T-helper 9 cell (primary cell): ENCODE results near the gene MVP.
A peak's percentile ranks its signal among the peaks of the same experiment; 100 is the strongest.
"Not testable (repeated sequence)": the region's sequence is repeated elsewhere in the genome, so short reads cannot be mapped to it uniquely, and the experiment has no call there.

Experiments used
- DNase-seq: peaks from one replicate; pipeline ENCODE4 v3.0.0-alpha.2; 2020

MVP gene

GRCh38 chr16:29844575-29845331 is 24.5 kb downstream of the MVP start:
- no peak for DNase-seq

GRCh38 chr16:29845656-29846055 is 25.4 kb downstream of the MVP start:
- no peak for DNase-seq

GRCh38 chr16:29848420-29849297 is 28.4 kb downstream of the MVP start:
- peak; percentile 78 for DNase-seq

DNA sequence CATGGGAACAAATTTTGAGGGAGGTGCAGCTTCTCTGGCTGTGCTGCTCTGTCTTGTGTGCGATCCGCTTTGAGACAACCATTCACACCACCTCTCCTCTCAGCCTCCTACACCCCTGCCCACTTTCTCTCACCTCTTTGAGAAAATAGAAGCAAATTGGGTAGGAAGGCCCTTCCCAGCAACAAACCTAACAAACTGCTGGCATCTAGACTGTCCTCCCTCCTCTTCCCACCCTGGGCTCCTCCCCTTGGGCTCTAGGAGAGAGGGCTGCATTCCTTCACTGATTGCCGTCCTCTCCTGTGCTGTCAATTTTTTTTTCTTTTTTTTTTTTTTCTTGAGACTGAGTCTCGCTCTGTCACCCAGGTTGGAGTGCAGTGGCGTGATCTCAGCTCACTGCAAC is 29.2 kb downstream of the MVP start:
- DNase-seq: no peak

GRCh38 chr16:29850998-29851397 is 30.7 kb downstream of the MVP start:
- DNase-seq: no peak

GRCh38 chr16:29852654-29853053 is 32.4 kb downstream of the MVP start:
- DNase-seq: no peak

GRCh38 chr16:29854520-29855100 is 34.3 kb downstream of the MVP start:
- DNase-seq: no peak

GRCh38 chr16:29857133-29857760 is 37.0 kb downstream of the MVP start:
- no peak for DNase-seq

GRCh38 chr16:29858149-29858849 is 38.0 kb downstream of the MVP start:
- no peak for DNase-seq

GRCh38 chr16:29858974-29859373 is 38.7 kb downstream of the MVP start:
- DNase-seq: no peak

- DNase-seq: no peak
Measured at GRCh38 chr16:29860218-29860617, 40.0 kb downstream of the MVP start.

- no peak for DNase-seq
Measured at GRCh38 chr16:29862383-29862883, 42.2 kb downstream of the MVP start.

GRCh38 chr16:29862884-29863668 is 42.8 kb downstream of the MVP start, which contains the start of gene CDIPT:
Gene CDIPT, minus strand, starts transcription at chr16:29863226. Its CDS starts 369 bp downstream, at chr16:29862857.
- peak; percentile 87 for DNase-seq

DNA sequence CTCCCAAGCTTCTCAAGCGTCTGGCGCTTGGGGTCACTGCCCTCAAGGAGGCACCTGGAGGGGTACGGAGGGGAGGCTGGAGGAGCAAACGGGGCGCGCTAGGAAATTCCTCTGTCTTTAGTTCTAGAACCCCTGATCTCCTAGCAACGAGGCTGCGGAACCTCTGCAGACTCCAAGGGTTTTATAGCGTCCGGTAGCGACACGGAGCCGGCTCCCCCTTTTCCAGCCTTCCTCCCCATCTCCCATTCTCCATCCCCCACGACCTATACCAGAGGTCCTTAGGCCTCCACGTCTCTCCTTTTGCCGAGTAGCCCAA is 43.4 kb downstream of the MVP start:
- DNase-seq: no peak

DNA sequence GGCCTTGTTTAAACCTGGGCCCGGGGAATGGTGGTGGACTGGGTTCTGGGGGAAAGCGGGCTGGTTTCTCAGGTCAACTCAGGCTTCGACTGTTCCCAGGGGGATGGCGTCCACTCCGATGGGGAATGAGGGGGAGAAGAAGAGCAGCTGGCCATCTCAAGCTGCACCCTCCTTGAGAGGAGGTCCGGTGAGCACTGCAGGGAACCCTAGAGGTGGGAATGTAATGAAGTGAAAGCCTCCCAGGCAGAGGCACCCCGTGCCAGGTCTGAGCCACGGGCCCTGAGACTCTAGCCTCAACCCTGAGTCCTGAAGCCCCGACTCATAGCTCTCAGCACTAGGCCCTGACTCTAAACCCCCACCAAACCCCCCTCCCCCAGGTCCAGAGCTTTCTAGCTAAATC is 43.9 kb downstream of the MVP start:
- no peak for DNase-seq

DNA sequence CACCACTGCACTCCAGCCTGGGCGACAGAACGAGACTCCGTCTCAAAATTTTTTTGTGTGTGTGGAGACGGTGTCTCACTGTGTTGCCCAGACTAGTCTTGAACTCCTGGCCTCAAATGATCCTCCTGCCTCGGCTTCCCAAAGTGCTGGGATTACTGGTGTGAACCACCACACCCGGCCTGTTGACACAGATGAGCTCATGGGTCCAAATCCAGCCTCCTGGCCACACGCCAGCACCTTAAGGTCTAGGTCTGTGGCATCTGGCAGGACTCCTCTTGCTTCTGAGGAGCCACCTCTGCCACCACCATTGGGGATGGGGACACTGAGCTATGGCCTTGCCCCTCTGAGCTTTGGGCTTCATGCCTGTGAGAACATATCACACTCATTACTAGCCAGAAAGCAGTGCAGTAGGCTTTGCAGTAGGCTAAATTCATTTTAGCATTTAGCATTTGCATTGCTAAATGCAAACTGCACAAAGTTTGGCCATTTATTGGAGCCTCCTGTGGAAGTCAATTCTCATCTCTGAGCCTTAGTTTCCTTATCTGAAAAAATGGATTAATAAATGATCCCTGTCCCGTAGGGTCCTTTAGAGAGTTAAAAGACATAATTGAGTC is 48.2 kb downstream of the MVP start:
- DNase-seq: no peak

DNA sequence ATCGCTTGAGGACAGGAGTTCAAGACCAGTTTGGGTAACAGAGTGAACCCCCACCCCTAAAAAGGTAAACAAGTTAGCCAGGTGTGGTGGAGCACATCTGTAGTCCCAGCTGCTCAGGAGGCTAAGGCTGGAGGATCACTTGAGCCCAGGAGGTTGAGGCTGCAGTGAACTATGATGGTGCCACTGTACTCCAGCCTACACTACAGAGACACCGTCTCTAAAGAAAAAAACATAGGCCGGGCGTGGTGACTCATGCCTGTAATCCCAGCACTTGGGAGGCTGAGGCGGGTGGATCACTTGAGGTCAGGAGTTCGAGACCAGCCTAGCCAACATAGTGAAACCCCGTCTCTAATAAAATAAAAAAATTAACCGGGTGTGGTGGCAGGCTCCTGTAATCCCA is 48.8 kb downstream of the MVP start:
- DNase-seq: not testable (repeated sequence)

DNA sequence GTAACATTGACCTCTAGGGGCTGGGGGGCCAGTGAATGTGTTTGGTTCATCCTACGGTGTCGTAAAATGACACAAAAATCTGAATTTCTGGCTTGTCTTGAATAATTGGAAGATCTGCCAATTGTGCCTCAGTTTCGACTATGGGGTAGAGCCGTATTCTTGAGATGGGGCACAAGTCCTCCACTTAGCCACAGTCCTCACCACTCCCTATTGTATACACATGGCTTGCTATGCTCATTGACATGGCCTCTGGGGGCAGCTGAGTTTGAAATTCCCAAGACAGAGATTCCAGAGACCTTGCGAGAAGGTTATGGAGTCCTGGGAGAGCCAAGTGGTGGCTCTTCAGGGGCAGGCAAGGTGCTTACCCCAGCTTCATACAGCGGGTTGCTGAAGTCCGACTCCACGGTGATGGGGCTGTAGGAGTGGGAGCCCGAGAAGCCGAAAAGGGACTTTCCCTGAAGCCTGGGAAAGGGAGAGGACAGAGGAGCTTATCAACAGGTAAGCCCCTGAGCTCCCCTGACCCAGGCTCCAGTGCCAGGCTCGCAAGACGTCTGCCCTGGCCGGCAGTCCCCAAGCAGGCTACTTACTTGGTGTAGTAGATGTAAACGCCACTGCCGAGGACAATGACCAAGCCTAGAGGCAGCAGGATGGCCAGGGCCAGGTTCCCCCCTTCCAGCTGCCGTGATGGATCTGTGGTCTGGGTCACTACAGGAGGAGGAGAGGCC is 51.7 kb downstream of the MVP start:
- DNase-seq: no peak

- DNase-seq: no peak
Measured at GRCh38 chr16:29873319-29873718, 53.1 kb downstream of the MVP start.

DNA sequence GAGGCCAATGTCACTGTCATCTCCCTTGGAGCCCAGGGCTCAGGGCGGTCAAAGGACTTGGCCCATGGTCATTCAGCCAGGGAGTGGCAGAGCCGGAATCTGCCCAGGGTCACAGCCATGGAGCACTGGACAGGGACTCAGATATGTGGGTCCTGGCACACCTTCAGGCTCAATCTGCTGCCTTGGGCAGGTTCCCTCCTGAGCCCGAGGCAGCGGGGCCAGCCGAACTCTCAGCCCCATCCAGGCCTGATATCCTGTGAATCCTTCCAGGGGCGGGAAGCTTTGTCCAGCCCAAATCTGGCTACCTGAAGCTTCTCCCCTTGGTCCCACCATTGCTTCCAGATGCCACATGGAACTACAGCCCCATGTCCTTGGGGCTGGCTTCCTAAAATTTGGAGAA is 54.9 kb downstream of the MVP start:
- DNase-seq: no peak
